ENCODE measurements around the gene PRKAB2. TPM values are rescaled to one million over a fixed set of nuclear protein-coding genes. Genes with fewer than 3 reads are reported as not detected.
"Not testable (repeated sequence)": the region's sequence is repeated elsewhere in the genome, so short reads cannot be mapped to it uniquely, and the experiment has no call there.

PRKAB2 gene
- total RNA-seq, 2 experiments from 2014 or later: 5.9 to 6.8 TPM

GRCh38 chr1:147115079-147115478, 57.2 kb downstream of the PRKAB2 start:
- POLR2A ChIA-PET, CTCF ChIA-PET: not testable (repeated sequence)

DNA sequence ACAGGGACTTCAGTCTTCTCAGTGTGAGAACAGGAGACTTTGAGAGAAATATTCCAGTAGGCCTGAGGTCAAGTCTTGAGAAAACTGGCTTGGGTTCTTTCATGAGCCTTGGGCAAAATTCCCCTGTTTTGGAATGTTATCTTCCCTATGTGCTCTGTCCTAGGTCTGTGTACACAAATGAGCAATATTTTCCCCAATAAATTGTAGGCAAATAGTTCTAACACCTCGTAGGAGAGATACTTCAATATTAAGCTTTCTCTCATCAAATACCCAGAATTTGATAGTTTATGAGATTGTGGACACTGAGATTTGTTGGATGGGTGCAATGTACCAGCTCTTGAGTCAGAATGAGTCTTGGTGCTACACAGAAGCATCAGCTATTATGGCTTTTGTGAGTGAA, 57.9 kb downstream of the PRKAB2 start:
- CTCF ChIA-PET, POLR2A ChIA-PET: not testable (repeated sequence)

GRCh38 chr1:147111381-147112130, 60.7 kb downstream of the PRKAB2 start:
- POLR2A ChIA-PET: no interaction called here
- CTCF ChIA-PET: no interaction called here

- ChIA-PET POLR2A (no interaction called here), CTCF (no interaction called here)
These were observed 61.4 kb downstream of the PRKAB2 start for GRCh38 chr1:147110872-147111271.

GRCh38 chr1:147110434-147110833, 61.8 kb downstream of the PRKAB2 start:
- ChIA-PET CTCF (no interaction called here), POLR2A (no interaction called here)

DNA sequence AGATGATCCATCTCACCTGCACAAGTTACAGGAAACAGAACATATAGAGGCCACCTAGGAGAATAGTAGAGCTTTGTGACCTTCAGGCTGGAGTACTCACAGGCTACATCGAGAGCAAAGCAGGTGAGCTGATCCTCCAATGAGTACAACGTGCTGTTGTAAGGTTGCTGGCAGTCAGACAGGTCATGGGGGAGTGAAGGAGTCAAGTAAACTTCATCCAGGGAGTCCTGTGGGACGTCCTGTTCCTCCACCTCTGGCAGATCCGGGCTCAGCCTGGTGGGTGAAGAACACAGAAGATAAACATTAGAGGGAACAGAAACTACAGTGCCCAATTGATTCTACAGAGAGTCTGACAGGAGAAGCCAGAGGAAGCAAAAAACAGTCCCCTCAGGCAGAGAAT, 62.5 kb downstream of the PRKAB2 start:
- POLR2A ChIA-PET: no interaction called here
- CTCF ChIA-PET: no interaction called here

DNA sequence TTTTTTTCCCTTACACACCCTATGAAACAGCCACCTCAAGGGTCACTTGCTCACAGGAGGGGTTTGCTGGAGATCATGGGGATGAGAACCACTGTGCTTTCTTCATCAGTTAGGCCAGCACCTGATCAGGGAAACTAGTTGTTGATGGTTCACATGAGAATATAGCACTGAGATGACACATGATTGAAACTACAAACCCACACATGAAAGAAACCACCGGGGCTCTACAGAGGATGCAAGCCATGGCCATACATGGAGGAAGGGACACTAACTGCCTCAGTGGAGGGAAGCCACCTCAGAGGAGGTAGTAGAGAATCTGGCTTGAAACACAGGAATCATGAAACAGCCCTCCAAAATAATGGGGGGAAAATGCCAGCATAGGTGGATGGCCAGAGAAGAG, 63.2 kb downstream of the PRKAB2 start:
- ChIA-PET CTCF (no interaction called here), POLR2A (no interaction called here)

DNA sequence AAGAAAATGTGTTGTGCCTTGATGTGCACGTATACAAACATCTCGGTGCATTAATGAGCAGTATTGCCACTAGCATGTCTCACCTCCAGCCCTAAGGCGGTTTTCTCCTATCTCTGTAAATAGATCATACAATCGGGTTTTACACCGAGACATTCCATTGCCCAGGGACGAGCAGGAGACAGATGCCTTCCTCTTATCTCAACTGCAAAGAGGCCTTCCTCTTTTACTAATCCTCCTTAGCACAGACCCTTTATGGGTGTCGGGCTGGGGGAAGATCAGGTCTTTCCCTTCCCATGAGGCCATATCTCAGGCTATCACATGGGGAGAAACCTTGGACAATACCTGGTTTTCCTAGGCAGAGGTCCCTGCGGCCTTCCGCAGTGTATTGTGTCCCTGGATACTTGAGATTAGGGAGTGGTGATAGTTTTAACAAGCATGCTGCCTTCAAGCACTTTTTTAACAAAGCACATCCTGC, 65.8 kb downstream of the PRKAB2 start:
- CTCF ChIA-PET, POLR2A ChIA-PET: not testable (repeated sequence)

GRCh38 chr1:147105909-147106308, 66.4 kb downstream of the PRKAB2 start:
- ChIA-PET POLR2A (no interaction called here), CTCF (no interaction called here)

Other genes starting within 250 kb of the PRKAB2 start
- gene NBPF12, start 234.1 kb downstream of the PRKAB2 start, total RNA-seq: 1 to 10 TPM; 8.0 TPM
- under 1 TPM; 0.15 to 0.38 TPM for gene FMO5, start 52.9 kb upstream of the PRKAB2 start, total RNA-seq
- 10 to 100 TPM; 67.9 to 69.6 TPM for gene CHD1L, start 70.2 kb upstream of the PRKAB2 start, total RNA-seq